ENCODE measurements around the gene HPS3. TPM values are rescaled to one million over a fixed set of nuclear protein-coding genes. Genes with fewer than 3 reads are reported as not detected.

HPS3 gene
- total and polyA plus RNA-seq, 4 donors: 4.4 to 9.9 (median 7.7) TPM

DNA sequence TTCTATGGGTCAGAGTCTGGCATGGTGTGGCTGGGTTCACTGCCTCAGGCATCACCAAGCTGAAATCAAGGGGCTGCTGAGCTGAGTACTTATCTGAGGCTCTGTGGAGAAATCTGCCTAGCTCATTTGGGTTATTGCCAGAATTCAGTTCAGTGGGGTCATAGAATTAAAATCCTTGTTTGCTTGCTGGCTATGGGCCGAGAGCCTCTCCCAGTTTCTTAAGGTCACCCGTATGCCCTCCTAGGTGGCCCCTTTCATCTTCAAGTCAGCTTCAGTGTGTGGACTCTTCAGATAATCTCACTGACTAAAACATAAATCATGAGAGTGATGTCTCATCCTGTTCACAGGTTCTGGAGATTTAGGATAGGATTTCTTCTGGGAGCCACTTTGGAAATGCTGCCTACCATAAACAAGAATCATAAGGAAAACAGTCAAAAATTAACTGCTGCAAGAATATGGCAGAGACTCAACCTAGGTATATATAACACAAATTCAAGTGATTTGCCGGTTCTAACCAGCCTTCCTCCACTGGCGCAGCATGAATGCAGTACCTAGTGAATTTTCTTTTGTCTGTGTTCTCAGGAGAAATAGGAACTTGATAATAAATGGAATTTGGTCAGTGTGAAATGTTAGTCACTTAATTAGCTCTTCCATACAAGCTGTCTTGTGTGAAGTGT is 86.9 kb downstream of the HPS3 start:
- Histone ChIP-seq H3K9me3 (ENCODE audit: control insufficient read depth in 4 of 4, low read length in 3 of 4) (no peaks in the 10 kb centered on the region), H3K4me3 (ENCODE audit: low read depth in 1 of 3, low read length in 3 of 3) (peak overlapping the region; percentile 52 to 79 (median 58)), H3K9ac (ENCODE audit: low read depth in 1 of 2, low read length in 2 of 2) (peak overlapping the region in 1 of 2 donors; percentile 88), H3K27me3 (ENCODE audit: control insufficient read depth in 4 of 4, insufficient read depth in 4 of 4, low read length in 3 of 4) (no peaks in the 10 kb centered on the region), H3K4me1 (ENCODE audit: control insufficient read depth in 4 of 4, insufficient read depth in 4 of 4, low read length in 3 of 4) (peaks cover 0 to 31% (median 13%) of the 10 kb centered on the region in 4 donors), H3K27ac (ENCODE audit: low read depth in 1 of 2, low read length in 2 of 2) (peak overlapping the region; percentile 55 to 85), H3K36me3 (ENCODE audit: control insufficient read depth in 4 of 4, insufficient read depth in 3 of 4, low read depth in 1 of 4, low read length in 3 of 4) (peaks cover 0 to 18% (median 8%) of the 10 kb centered on the region in 4 donors)
- TF ChIP-seq GABPA (IDR thresholded peaks at IDR 0.05 in 1 of 2, conservative IDR thresholded peaks at IDR 0.05 in 1 of 2) (no peak), TAF1 (conservative IDR thresholded peaks at IDR 0.05) (no peak), RXRA (IDR thresholded peaks at IDR 0.05) (peak; percentile 27 to 60), SP1 (IDR thresholded peaks at IDR 0.05) (peak; percentile 26), JUND (IDR thresholded peaks at IDR 0.05) (peak; percentile 6 to 17), HNF4A (conservative IDR thresholded peaks at IDR 0.05) (peak; percentile 27 to 36), EGR1 (IDR thresholded peaks at IDR 0.05; ENCODE audit: low read depth in 2 of 2) (no peak), FOXA2 (IDR thresholded peaks at IDR 0.05) (no peak), NR2F2 (IDR thresholded peaks at IDR 0.05) (no peak), RAD21 (IDR thresholded peaks at IDR 0.05) (no peak), HNF4G (IDR thresholded peaks at IDR 0.05) (no peak), FOXA1 (IDR thresholded peaks at IDR 0.05) (no peak), YY1 (IDR thresholded peaks at IDR 0.05) (no peak)
- TF ChIP-seq, protein P1, sequence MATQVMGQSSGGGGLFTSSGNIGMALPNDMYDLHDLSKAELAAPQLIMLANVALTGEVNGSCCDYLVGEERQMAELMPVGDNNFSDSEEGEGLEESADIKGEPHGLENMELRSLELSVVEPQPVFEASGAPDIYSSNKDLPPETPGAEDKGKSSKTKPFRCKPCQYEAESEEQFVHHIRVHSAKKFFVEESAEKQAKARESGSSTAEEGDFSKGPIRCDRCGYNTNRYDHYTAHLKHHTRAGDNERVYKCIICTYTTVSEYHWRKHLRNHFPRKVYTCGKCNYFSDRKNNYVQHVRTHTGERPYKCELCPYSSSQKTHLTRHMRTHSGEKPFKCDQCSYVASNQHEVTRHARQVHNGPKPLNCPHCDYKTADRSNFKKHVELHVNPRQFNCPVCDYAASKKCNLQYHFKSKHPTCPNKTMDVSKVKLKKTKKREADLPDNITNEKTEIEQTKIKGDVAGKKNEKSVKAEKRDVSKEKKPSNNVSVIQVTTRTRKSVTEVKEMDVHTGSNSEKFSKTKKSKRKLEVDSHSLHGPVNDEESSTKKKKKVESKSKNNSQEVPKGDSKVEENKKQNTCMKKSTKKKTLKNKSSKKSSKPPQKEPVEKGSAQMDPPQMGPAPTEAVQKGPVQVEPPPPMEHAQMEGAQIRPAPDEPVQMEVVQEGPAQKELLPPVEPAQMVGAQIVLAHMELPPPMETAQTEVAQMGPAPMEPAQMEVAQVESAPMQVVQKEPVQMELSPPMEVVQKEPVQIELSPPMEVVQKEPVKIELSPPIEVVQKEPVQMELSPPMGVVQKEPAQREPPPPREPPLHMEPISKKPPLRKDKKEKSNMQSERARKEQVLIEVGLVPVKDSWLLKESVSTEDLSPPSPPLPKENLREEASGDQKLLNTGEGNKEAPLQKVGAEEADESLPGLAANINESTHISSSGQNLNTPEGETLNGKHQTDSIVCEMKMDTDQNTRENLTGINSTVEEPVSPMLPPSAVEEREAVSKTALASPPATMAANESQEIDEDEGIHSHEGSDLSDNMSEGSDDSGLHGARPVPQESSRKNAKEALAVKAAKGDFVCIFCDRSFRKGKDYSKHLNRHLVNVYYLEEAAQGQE (IDR thresholded peaks at IDR 0.05): no peak
- TF ChIP-seq, protein P2, sequence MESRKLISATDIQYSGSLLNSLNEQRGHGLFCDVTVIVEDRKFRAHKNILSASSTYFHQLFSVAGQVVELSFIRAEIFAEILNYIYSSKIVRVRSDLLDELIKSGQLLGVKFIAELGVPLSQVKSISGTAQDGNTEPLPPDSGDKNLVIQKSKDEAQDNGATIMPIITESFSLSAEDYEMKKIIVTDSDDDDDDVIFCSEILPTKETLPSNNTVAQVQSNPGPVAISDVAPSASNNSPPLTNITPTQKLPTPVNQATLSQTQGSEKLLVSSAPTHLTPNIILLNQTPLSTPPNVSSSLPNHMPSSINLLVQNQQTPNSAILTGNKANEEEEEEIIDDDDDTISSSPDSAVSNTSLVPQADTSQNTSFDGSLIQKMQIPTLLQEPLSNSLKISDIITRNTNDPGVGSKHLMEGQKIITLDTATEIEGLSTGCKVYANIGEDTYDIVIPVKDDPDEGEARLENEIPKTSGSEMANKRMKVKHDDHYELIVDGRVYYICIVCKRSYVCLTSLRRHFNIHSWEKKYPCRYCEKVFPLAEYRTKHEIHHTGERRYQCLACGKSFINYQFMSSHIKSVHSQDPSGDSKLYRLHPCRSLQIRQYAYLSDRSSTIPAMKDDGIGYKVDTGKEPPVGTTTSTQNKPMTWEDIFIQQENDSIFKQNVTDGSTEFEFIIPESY (IDR thresholded peaks at IDR 0.05): no peak
- TF ChIP-seq, protein P3, sequence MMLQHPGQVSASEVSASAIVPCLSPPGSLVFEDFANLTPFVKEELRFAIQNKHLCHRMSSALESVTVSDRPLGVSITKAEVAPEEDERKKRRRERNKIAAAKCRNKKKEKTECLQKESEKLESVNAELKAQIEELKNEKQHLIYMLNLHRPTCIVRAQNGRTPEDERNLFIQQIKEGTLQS (IDR thresholded peaks at IDR 0.05): no peak
- TF ChIP-seq, protein P4, sequence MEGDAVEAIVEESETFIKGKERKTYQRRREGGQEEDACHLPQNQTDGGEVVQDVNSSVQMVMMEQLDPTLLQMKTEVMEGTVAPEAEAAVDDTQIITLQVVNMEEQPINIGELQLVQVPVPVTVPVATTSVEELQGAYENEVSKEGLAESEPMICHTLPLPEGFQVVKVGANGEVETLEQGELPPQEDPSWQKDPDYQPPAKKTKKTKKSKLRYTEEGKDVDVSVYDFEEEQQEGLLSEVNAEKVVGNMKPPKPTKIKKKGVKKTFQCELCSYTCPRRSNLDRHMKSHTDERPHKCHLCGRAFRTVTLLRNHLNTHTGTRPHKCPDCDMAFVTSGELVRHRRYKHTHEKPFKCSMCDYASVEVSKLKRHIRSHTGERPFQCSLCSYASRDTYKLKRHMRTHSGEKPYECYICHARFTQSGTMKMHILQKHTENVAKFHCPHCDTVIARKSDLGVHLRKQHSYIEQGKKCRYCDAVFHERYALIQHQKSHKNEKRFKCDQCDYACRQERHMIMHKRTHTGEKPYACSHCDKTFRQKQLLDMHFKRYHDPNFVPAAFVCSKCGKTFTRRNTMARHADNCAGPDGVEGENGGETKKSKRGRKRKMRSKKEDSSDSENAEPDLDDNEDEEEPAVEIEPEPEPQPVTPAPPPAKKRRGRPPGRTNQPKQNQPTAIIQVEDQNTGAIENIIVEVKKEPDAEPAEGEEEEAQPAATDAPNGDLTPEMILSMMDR (IDR thresholded peaks at IDR 0.05; ENCODE audit: low read depth, low read length, missing input control): no peak
- TF ChIP-seq, protein P5, sequence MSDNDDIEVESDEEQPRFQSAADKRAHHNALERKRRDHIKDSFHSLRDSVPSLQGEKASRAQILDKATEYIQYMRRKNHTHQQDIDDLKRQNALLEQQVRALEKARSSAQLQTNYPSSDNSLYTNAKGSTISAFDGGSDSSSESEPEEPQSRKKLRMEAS (IDR thresholded peaks at IDR 0.05): no peak
- WGBS: 33% methylated on average over 4 of the region's 4 CpGs
- no peak for DNase-seq (ENCODE audit: low spot score)
